Measurements from ENCODE around the gene ADORA1.

ADORA1 gene

DNA sequence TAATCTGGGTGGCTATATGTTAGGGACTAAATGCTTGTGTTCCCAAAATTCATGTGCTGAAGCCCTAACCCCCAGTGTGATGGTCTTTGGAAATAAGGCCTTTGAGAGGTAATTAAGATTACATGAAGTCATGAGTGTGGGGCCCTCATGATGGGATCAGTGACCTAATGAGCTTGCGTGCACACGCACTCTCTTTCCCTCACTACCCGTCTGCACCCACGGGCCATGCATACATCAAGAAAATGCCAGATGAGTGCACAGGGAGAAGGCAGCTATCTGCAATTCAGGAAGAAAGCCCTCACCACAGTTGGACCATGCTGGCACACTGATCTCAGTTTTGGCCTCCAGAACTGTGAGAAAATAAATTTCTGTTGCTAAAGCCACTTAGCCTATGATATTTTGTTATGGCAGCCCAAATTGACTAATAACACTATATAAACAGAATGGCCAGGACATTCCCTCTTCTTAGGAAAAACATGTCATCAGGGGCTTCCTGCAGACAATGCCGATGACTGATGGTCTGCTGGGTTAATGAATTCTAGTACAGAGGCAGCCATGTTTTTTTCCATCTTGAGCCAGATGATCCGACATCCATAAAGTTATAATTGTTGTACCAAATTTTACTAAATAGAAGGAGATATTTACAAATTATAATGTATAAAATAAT, 23.6 kb upstream of the ADORA1 start:
- H3K4me2 ChIP-seq (ENCODE audit: insufficient read depth, low read length, poor library complexity, severe bottlenecking): no peak overlapping the region
- no CpG with 5 or more reads among the region's 6 CpGs for WGBS, 2 donors (ENCODE audit: extremely low coverage in 2 of 2, insufficient read length in 2 of 2, insufficient replicate concordance in 1 of 2)
- no peak overlapping the region for H2BK15ac ChIP-seq (ENCODE audit: low read length)
- H2BK120ac ChIP-seq (ENCODE audit: low read depth, low read length): no peak overlapping the region
- no peak overlapping the region for H4K91ac ChIP-seq (ENCODE audit: low read depth, low read length, poor library complexity)
- no peak overlapping the region for H3K27ac ChIP-seq (replicated peaks; ENCODE audit: low read length)
- no peak overlapping the region for H2BK5ac ChIP-seq (ENCODE audit: low read length)
- no peak overlapping the region for H3K23ac ChIP-seq (ENCODE audit: low read depth, low read length, poor library complexity)
- no peak for DNase-seq (ENCODE audit: low spot score)
- H3K36me3 ChIP-seq (replicated peaks in 1 of 2; ENCODE audit: control insufficient read depth in 2 of 2, insufficient read depth in 2 of 2, low read length in 2 of 2): no peaks in the 10 kb centered on the region
- H3K27me3 ChIP-seq (ENCODE audit: control insufficient read depth in 3 of 3, insufficient read depth in 3 of 3, low read depth in 1 of 3, low read length in 3 of 3): no peaks in the 10 kb centered on the region
- H3K4me1 ChIP-seq (ENCODE audit: control insufficient read depth in 2 of 2, insufficient read depth in 1 of 2, low read depth in 1 of 2, low read length in 2 of 2): no peaks in the 10 kb centered on the region
- no peak overlapping the region for H4K8ac ChIP-seq (ENCODE audit: low read depth, low read length)
- no peaks in the 10 kb centered on the region for H3K9me3 ChIP-seq (replicated peaks in 1 of 2; ENCODE audit: control insufficient read depth in 2 of 2, insufficient read depth in 1 of 2, low read depth in 1 of 2, low read length in 2 of 2)
- no peak overlapping the region for H2BK12ac ChIP-seq (ENCODE audit: low read length)
- H3K79me1 ChIP-seq (ENCODE audit: low read depth, low read length): no peaks in the 10 kb centered on the region
- no peak overlapping the region for H3K18ac ChIP-seq (ENCODE audit: low read length)
- H3K4ac ChIP-seq (ENCODE audit: low read length): no peak overlapping the region
- no peak overlapping the region for H3K4me3 ChIP-seq (ENCODE audit: low read length in 2 of 2)
- H2AFZ ChIP-seq (ENCODE audit: low read length): no peak overlapping the region
- no peak overlapping the region for H2AK5ac ChIP-seq (ENCODE audit: low read depth, low read length)
- no peak overlapping the region for H3K14ac ChIP-seq (ENCODE audit: low read length)
- no peak overlapping the region for H3K9ac ChIP-seq (ENCODE audit: low read depth, low read length, poor library complexity)

DNA sequence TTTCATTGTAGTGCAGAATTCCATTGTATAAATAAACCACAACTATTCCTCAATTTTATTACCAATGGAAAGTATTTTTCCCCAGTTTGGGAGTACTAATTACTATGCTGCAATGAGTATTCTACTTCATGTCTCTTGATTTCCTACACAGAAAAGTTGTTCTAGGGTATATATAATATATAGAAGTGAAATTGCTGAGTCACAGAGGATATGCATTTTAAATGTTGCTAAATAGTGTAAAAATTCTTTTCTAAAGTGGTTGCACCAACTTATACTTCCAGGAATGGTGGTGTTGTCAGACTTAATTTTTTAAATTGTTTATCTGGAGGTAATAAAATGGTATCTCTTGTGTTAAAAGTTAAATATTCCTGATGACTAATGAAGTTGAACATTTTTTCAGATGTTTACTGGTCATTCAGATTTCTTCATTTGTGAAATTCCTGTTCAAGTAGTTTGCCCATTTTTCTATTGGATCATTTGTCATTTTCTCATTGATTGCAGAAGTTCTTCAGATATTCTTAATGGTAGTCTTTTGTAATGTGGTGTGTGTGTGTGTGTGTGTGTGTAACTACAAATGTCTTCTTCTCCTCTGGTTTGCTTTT, 22.6 kb upstream of the ADORA1 start:
- no peak overlapping the region for H3K9ac ChIP-seq (ENCODE audit: low read depth, low read length, poor library complexity)
- H3K23ac ChIP-seq (ENCODE audit: low read depth, low read length, poor library complexity): no peak overlapping the region
- no peak overlapping the region for H3K4me2 ChIP-seq (ENCODE audit: insufficient read depth, low read length, poor library complexity, severe bottlenecking)
- H3K27ac ChIP-seq (replicated peaks; ENCODE audit: low read length): no peak overlapping the region
- no peak overlapping the region for H2BK12ac ChIP-seq (ENCODE audit: low read length)
- no peak overlapping the region for H2AK5ac ChIP-seq (ENCODE audit: low read depth, low read length)
- H2BK15ac ChIP-seq (ENCODE audit: low read length): no peak overlapping the region
- H3K27me3 ChIP-seq (ENCODE audit: control insufficient read depth in 3 of 3, insufficient read depth in 3 of 3, low read depth in 1 of 3, low read length in 3 of 3): no peaks in the 10 kb centered on the region
- H3K14ac ChIP-seq (ENCODE audit: low read length): no peak overlapping the region
- H3K9me3 ChIP-seq (replicated peaks in 1 of 2; ENCODE audit: control insufficient read depth in 2 of 2, insufficient read depth in 1 of 2, low read depth in 1 of 2, low read length in 2 of 2): no peaks in the 10 kb centered on the region
- no peaks in the 10 kb centered on the region for H3K4me1 ChIP-seq (ENCODE audit: control insufficient read depth in 2 of 2, insufficient read depth in 1 of 2, low read depth in 1 of 2, low read length in 2 of 2)
- no peak overlapping the region for H2BK120ac ChIP-seq (ENCODE audit: low read depth, low read length)
- no peak overlapping the region for H4K8ac ChIP-seq (ENCODE audit: low read depth, low read length)
- no peaks in the 10 kb centered on the region for H3K36me3 ChIP-seq (replicated peaks in 1 of 2; ENCODE audit: control insufficient read depth in 2 of 2, insufficient read depth in 2 of 2, low read length in 2 of 2)
- no peak overlapping the region for H3K4ac ChIP-seq (ENCODE audit: low read length)
- H3K79me1 ChIP-seq (ENCODE audit: low read depth, low read length): no peaks in the 10 kb centered on the region
- no peak overlapping the region for H3K4me3 ChIP-seq (ENCODE audit: low read length in 2 of 2)
- H3K18ac ChIP-seq (ENCODE audit: low read length): no peak overlapping the region
- H4K91ac ChIP-seq (ENCODE audit: low read depth, low read length, poor library complexity): no peak overlapping the region
- H2AFZ ChIP-seq (ENCODE audit: low read length): no peak overlapping the region
- DNase-seq (ENCODE audit: low spot score): no peak
- no peak overlapping the region for H2BK5ac ChIP-seq (ENCODE audit: low read length)

DNA sequence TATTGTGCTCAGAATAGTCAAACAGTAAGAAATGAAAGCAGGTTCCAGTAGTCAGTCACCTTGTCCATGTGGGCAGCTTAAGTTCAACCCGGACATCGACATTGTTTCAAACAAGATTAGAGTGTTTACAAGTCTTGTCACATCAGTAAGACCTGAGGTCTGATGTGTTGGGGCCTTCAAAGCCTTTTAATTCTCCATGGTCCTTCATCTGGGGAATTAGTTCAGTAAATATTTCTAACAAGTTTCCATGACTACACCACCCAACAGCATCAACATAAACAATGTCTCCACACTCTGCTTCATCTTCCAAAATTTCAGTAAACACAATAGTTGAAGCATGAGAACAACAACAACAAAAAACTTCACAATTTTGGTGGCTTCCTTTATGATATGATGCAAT, 15.1 kb upstream of the ADORA1 start:
- WGBS, 2 donors (ENCODE audit: extremely low coverage in 2 of 2, insufficient read length in 2 of 2, insufficient replicate concordance in 1 of 2): no CpG with 5 or more reads among the region's 2 CpGs

DNA sequence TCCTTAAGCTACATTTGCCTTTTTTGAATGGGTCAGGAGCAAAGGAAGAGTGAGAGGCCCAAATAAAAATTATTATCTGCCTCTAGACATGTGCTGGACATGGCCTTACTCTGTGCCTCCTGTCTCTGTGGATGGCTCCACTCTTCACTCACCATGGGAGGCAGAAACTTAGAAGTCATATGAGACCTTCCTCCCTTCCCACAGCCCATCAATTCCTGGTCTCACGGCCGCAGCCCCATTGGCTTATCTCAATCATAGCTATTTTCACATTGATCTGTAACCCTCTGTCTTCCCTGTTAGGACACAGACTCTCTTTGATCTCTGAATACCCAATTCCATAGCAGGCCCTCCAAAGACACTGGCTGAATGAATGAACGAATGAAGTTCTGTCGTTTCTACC, 14.2 kb upstream of the ADORA1 start:
- no peak for DNase-seq (ENCODE audit: low spot score)
- H3K23ac ChIP-seq (ENCODE audit: low read depth, low read length, poor library complexity): no peak overlapping the region
- H3K27me3 ChIP-seq (ENCODE audit: control insufficient read depth in 3 of 3, insufficient read depth in 3 of 3, low read depth in 1 of 3, low read length in 3 of 3): peaks cover 0 to 48% (median 4%) of the 10 kb centered on the region in 3 experiments

More for the DNA sequence above, 15.1 kb upstream of the ADORA1 start:
- Histone ChIP-seq H4K91ac (ENCODE audit: low read depth, low read length, poor library complexity) (no peak overlapping the region), H3K4me3 (ENCODE audit: low read length in 2 of 2) (no peak overlapping the region), H2BK12ac (ENCODE audit: low read length) (no peak overlapping the region), H3K27me3 (ENCODE audit: control insufficient read depth in 3 of 3, insufficient read depth in 3 of 3, low read depth in 1 of 3, low read length in 3 of 3) (peaks cover 0 to 45% (median 1%) of the 10 kb centered on the region in 3 experiments), H3K27ac (replicated peaks; ENCODE audit: low read length) (no peak overlapping the region), H2BK120ac (ENCODE audit: low read depth, low read length) (no peak overlapping the region), H3K79me1 (ENCODE audit: low read depth, low read length) (no peaks in the 10 kb centered on the region), H3K4ac (ENCODE audit: low read length) (no peak overlapping the region), H3K14ac (ENCODE audit: low read length) (no peak overlapping the region), H4K8ac (ENCODE audit: low read depth, low read length) (no peak overlapping the region), H2AFZ (ENCODE audit: low read length) (no peak overlapping the region), H3K9me3 (replicated peaks in 1 of 2; ENCODE audit: control insufficient read depth in 2 of 2, insufficient read depth in 1 of 2, low read depth in 1 of 2, low read length in 2 of 2) (no peaks in the 10 kb centered on the region), H3K9ac (ENCODE audit: low read depth, low read length, poor library complexity) (no peak overlapping the region), H3K4me1 (ENCODE audit: control insufficient read depth in 2 of 2, insufficient read depth in 1 of 2, low read depth in 1 of 2, low read length in 2 of 2) (no peaks in the 10 kb centered on the region), H3K4me2 (ENCODE audit: insufficient read depth, low read length, poor library complexity, severe bottlenecking) (no peak overlapping the region), H2BK5ac (ENCODE audit: low read length) (no peak overlapping the region), H3K23ac (ENCODE audit: low read depth, low read length, poor library complexity) (no peak overlapping the region), H3K36me3 (replicated peaks in 1 of 2; ENCODE audit: control insufficient read depth in 2 of 2, insufficient read depth in 2 of 2, low read length in 2 of 2) (no peaks in the 10 kb centered on the region), H2AK5ac (ENCODE audit: low read depth, low read length) (no peak overlapping the region), H3K18ac (ENCODE audit: low read length) (no peak overlapping the region), H2BK15ac (ENCODE audit: low read length) (no peak overlapping the region)
- no peak for DNase-seq (ENCODE audit: low spot score)

More for the DNA sequence above, 14.2 kb upstream of the ADORA1 start:
- H3K18ac ChIP-seq (ENCODE audit: low read length): no peak overlapping the region
- H2BK15ac ChIP-seq (ENCODE audit: low read length): no peak overlapping the region
- H3K4me3 ChIP-seq (ENCODE audit: low read length in 2 of 2): no peak overlapping the region
- no peak overlapping the region for H3K4ac ChIP-seq (ENCODE audit: low read length)
- H3K4me2 ChIP-seq (ENCODE audit: insufficient read depth, low read length, poor library complexity, severe bottlenecking): no peak overlapping the region
- H4K8ac ChIP-seq (ENCODE audit: low read depth, low read length): no peak overlapping the region
- H2AK5ac ChIP-seq (ENCODE audit: low read depth, low read length): no peak overlapping the region
- no peak overlapping the region for H2BK5ac ChIP-seq (ENCODE audit: low read length)
- H3K4me1 ChIP-seq (ENCODE audit: control insufficient read depth in 2 of 2, insufficient read depth in 1 of 2, low read depth in 1 of 2, low read length in 2 of 2): peaks cover 0 to 2% of the 10 kb centered on the region in 2 donors
- H3K27ac ChIP-seq (replicated peaks; ENCODE audit: low read length): no peak overlapping the region
- H3K9ac ChIP-seq (ENCODE audit: low read depth, low read length, poor library complexity): no peak overlapping the region
- no peaks in the 10 kb centered on the region for H3K79me1 ChIP-seq (ENCODE audit: low read depth, low read length)
- H2BK120ac ChIP-seq (ENCODE audit: low read depth, low read length): no peak overlapping the region
- H3K36me3 ChIP-seq (replicated peaks in 1 of 2; ENCODE audit: control insufficient read depth in 2 of 2, insufficient read depth in 2 of 2, low read length in 2 of 2): no peaks in the 10 kb centered on the region
- H2AFZ ChIP-seq (ENCODE audit: low read length): no peak overlapping the region
- no peak overlapping the region for H4K91ac ChIP-seq (ENCODE audit: low read depth, low read length, poor library complexity)
- WGBS, 2 donors (ENCODE audit: extremely low coverage in 2 of 2, insufficient read length in 2 of 2, insufficient replicate concordance in 1 of 2): no CpG with 5 or more reads among the region's 4 CpGs
- H3K9me3 ChIP-seq (replicated peaks in 1 of 2; ENCODE audit: control insufficient read depth in 2 of 2, insufficient read depth in 1 of 2, low read depth in 1 of 2, low read length in 2 of 2): no peaks in the 10 kb centered on the region
- H3K14ac ChIP-seq (ENCODE audit: low read length): no peak overlapping the region
- no peak overlapping the region for H2BK12ac ChIP-seq (ENCODE audit: low read length)

Measured in neuronal stem cell (in vitro differentiated cells).